GM12878 (cell line): ENCODE measurements around the gene FOLR3. TPM values are rescaled to one million over a fixed set of nuclear protein-coding genes. Genes with fewer than 3 reads are reported as not detected.

Experiments
- ATAC-seq: fragments of 200-7000 bp; cut with Tn5 transposase; 3 replicates; pipeline ENCODE4 v1.9.1; 2020; ENCODE audit warnings: mild to moderate bottlenecking, moderate library complexity
- BruUV-seq: library from RNA; stranded (reverse); fragments of 400-500 nt; replicated peaks from 2 replicates; lab custom pipeline; 2021; lab: Mats Ljungman, UMichigan
- CTCF ChIA-PET: fragments of 300-600 bp; sonication (Branson Sonifier 250); formaldehyde crosslinking; extraction: SDS; loops from one replicate; lab custom pipeline; 2021; ENCODE audit warnings: inconsistent platforms; lab: Yijun Ruan, JAX
- POLR2A ChIA-PET: fragments of 350-600 bp; formaldehyde crosslinking; extraction: SDS; loops from one replicate; lab custom pipeline; 2021; ENCODE audit warnings: inconsistent platforms; lab: Charles Lee
- RAD21 ChIA-PET: fragments of 300-600 bp; sonication (Branson Sonifier 250); formaldehyde crosslinking; loops from one replicate; lab custom pipeline; 2023; ENCODE audit warnings: antibody characterized with exemption; ENCODE audit not compliant: unreplicated experiment; lab: Charles Lee
- SMC1A ChIA-PET: fragments of 300-600 bp; sonication (Branson Sonifier 250); formaldehyde crosslinking; loops from one replicate; lab custom pipeline; 2023; ENCODE audit not compliant: unreplicated experiment, uncharacterized antibody; lab: Charles Lee
- DNase-seq: peaks from one replicate; pipeline ENCODE4 v3.0.0-alpha.2; 2011; ENCODE audit warnings: low read depth, low spot score
- FAIRE-seq: peaks from 3 replicates; lab custom pipeline; 2011; peaks lifted over from hg19 to GRCh38; lab: Jason Lieb, UNC
- H2AFZ ChIP-seq: 2 replicates; pipeline ENCODE4 v1.6.0; 2011; ENCODE audit warnings: low read depth, low read length, control low read depth; ENCODE audit not compliant: control insufficient read depth
- H3K27ac ChIP-seq: 2 replicates; pipeline ENCODE4 v1.5.1; 2011; ENCODE audit warnings: control low read depth; ENCODE audit not compliant: control insufficient read depth, insufficient read depth
- H3K27me3 ChIP-seq, 2 experiments: replicated peaks in 1 of 2; 2 replicates each; pipeline versions ENCODE4 v1.6.0 to v1.6.1; 2011; ENCODE audit warnings: low read length in 1 of 2; ENCODE audit not compliant: control insufficient read depth in 2 of 2, insufficient read depth in 2 of 2
- H3K36me3 ChIP-seq, 2 experiments: 2 replicates each; pipeline ENCODE4 v1.5.1; 2011; ENCODE audit warnings: low read length in 1 of 2; ENCODE audit not compliant: control insufficient read depth in 2 of 2, insufficient read depth in 2 of 2
- H3K4me1 ChIP-seq: 2 replicates; pipeline ENCODE4 v1.6.1; 2011; ENCODE audit warnings: mild to moderate bottlenecking, low read length, moderate library complexity, mixed read lengths; ENCODE audit not compliant: control insufficient read depth, insufficient read depth
- H3K4me2 ChIP-seq: 2 replicates; pipeline ENCODE4 v1.6.0; 2011; ENCODE audit warnings: control low read depth; ENCODE audit not compliant: control insufficient read depth, insufficient read depth
- H3K4me3 ChIP-seq: fragments of 200-600 bp; sonication (generic); 2 replicates; pipeline ENCODE4 v1.5.1; 2016
- H3K79me2 ChIP-seq: 2 replicates; pipeline ENCODE4 v1.6.0; 2011; ENCODE audit warnings: low read length; ENCODE audit not compliant: control insufficient read depth, insufficient read depth
- H3K9ac ChIP-seq: 2 replicates; pipeline ENCODE4 v1.8.0; 2011; ENCODE audit warnings: low read length, control low read depth, mixed read lengths; ENCODE audit not compliant: control insufficient read depth, insufficient read depth
- H3K9me3 ChIP-seq: replicated peaks from 3 replicates; pipeline ENCODE4 v1.5.1; 2011; ENCODE audit warnings: mild to moderate bottlenecking, low read length; ENCODE audit not compliant: control insufficient read depth, insufficient read depth
- H4K20me1 ChIP-seq: 2 replicates; pipeline ENCODE4 v1.6.0; 2011; ENCODE audit not compliant: control insufficient read depth, insufficient read depth
- ATF7 ChIP-seq: fragments of 450-650 bp; IDR thresholded peaks from 2 replicates; pipeline ENCODE4 v1.6.1; 2016; ENCODE audit warnings: low read depth, mild to moderate bottlenecking
- CTCF ChIP-seq, 3 experiments: IDR thresholded peaks in 2 of 3; conservative IDR thresholded peaks in 1 of 3; 2 replicates each; pipeline ENCODE4 v1.5.1; 2011; ENCODE audit warnings: low read depth in 3 of 3, low read length in 3 of 3, mild to moderate bottlenecking in 3 of 3, control low read depth in 2 of 3, moderate library complexity in 2 of 3, inconsistent platforms in 1 of 3, mixed read lengths in 1 of 3; ENCODE audit not compliant: control insufficient read depth in 2 of 3, insufficient read depth in 1 of 3; ENCODE audit errors: extremely low read depth in 1 of 3
- E2F4 ChIP-seq: IDR thresholded peaks from 2 replicates; pipeline ENCODE4 v1.6.1; 2012; ENCODE audit warnings: low read depth, low read length, improper control_type of control experiment
- FOXK2 ChIP-seq: fragments of 450-650 bp; IDR thresholded peaks from 2 replicates; pipeline ENCODE4 v1.6.1; 2017; ENCODE audit warnings: mild to moderate bottlenecking, moderate library complexity
- HSF1 ChIP-seq: fragments of 150-350 bp; IDR thresholded peaks from 2 replicates; pipeline ENCODE4 v1.6.1; 2014; ENCODE audit warnings: mild to moderate bottlenecking, low read depth, low read length
- JUNB ChIP-seq: IDR thresholded peaks from 2 replicates; pipeline ENCODE4 v1.6.1; 2016; ENCODE audit warnings: antibody characterized with exemption, mild to moderate bottlenecking
- NR2C1 ChIP-seq: fragments of 450-650 bp; IDR thresholded peaks from 2 replicates; pipeline ENCODE4 v1.6.1; 2017; ENCODE audit warnings: antibody characterized with exemption, mild to moderate bottlenecking, moderate library complexity
- ZZZ3 ChIP-seq: IDR thresholded peaks from 2 replicates; pipeline ENCODE4 v1.6.1; 2011; ENCODE audit warnings: low read depth; ENCODE audit not compliant: control insufficient read depth, insufficient read length
- WGBS: methylation state at CpG from one replicate; pipeline ENCODE4 v1.1.6; 2016; ENCODE audit warnings: low lambda C conversion rate; ENCODE audit not compliant: insufficient replicate concordance, insufficient coverage; ENCODE audit errors: missing lambda C conversion rate; 5-methylcytosine and 5-hydroxymethylcytosine counted together
- in situ Hi-C: fragments of 300-500 bp; cut with MboI; formaldehyde crosslinking; loops from 9 replicates; pipeline ENCODE4 v1.14.3; 2018; ENCODE audit warnings: mixed read lengths
- intact Hi-C: fragments of 100-400 bp; cut with micrococcal nuclease; formaldehyde crosslinking; loops from one replicate; pipeline ENCODE4 v1.14.2; 2022; ENCODE audit not compliant: unreplicated experiment
- polyA plus RNA-seq, 11 experiments: library from polyadenylated mRNA; depleted of rRNA in 4 of 11; unstranded in 6 of 11; stranded (reverse) in 5 of 11; fragments of >200 nt; fragmentation: Nextera tagmentation in 4 of 11; fragmentation: Illumina TruSeq in 1 of 11; extraction: Ambion mirVana in 4 of 11; extraction: Trizol in 1 of 11; gene quantifications; 1 replicate in 1 of 11; 2 replicates in 10 of 11; pipeline versions ENCODE4 v1.2.1 to v1.2.3, GENCODE V29; 2011 to 2016; ENCODE audit warnings: inconsistent platforms in 2 of 11, missing spikeins in 2 of 11, low read depth in 1 of 11
- total RNA-seq, 4 experiments: library from RNA; depleted of rRNA in 3 of 4; stranded (reverse); fragments of >200 nt in 3 of 4; fragmentation: Illumina TruSeq in 1 of 4; extraction: Trizol in 1 of 4; gene quantifications; 2 replicates each; pipeline versions ENCODE4 v1.2.1 to v1.2.3, GENCODE V29; 2013 to 2021

FOLR3 gene
- total and polyA plus RNA-seq, 10 of the 15 experiments (the other 5 are each of a cell fraction or from before 2014, with no cell fraction given), result not detected

GRCh38 chr11:72120930-72121329 lies 14.6 kb upstream of the FOLR3 start:
- DNase-seq (no peak), FAIRE-seq (no peak), ATAC-seq (no peak)
- H4K20me1 ChIP-seq, result no peaks in the 10 kb centered on the region
- no peak overlapping the region for H3K27ac ChIP-seq
- H3K27me3 ChIP-seq, result no peaks in the 10 kb centered on the region
- CTCF ChIA-PET, result interaction anchor here (0.6 to 1.1 kb wide), 2 partner anchors 26 to 137 kb away, joined by 5 to 6 read pairs; no protein-coding TSS in a partner anchor
- H3K9ac ChIP-seq, result no peak overlapping the region
- RAD21 ChIA-PET, result no interaction called here
- H3K9me3 ChIP-seq, result no peaks in the 10 kb centered on the region; the same call in 2 of the 3 replicates
- H3K4me1 ChIP-seq, result no peaks in the 10 kb centered on the region
- H3K36me3 ChIP-seq, result no peaks in the 10 kb centered on the region
- H3K4me2 ChIP-seq, result no peak overlapping the region
- H3K4me3 ChIP-seq, result no peak overlapping the region
- H2AFZ ChIP-seq, result no peak overlapping the region
- 50% methylated on average over 2 of the region's 2 CpGs for WGBS
- no peaks in the 10 kb centered on the region for H3K79me2 ChIP-seq
- intact Hi-C loops, result no loop called here
- TF ChIP-seq HSF1, result no peak
- TF ChIP-seq FOXK2, result no peak
- no peak for TF ChIP-seq ATF7
- TF ChIP-seq JUNB, result no peak
- no peak for TF ChIP-seq E2F4
- TF ChIP-seq CTCF (IDR thresholded peaks at IDR 0.05 in 2 of 3, conservative IDR thresholded peaks at IDR 0.05 in 1 of 3; ENCODE audit: control insufficient read depth in 2 of 3, extremely low read depth in 1 of 3, insufficient read depth in 1 of 3, low read depth in 3 of 3, low read length in 3 of 3), result no peak
- no peak for TF ChIP-seq NR2C1
- no peak for TF ChIP-seq ZZZ3
- no TSS peak for BruUV-seq
- SMC1A ChIA-PET, result no interaction called here
- in situ Hi-C loops, result no loop called here
- POLR2A ChIA-PET, result no interaction called here
